Suprapubic skin (tissue), 3 donors: ENCODE results near the gene ZEB1.

Experiments used
- EP300 ChIP-seq: sonication (generic); formaldehyde crosslinking; IDR thresholded peaks from one replicate; pipeline ENCODE4 v1.6.1; 2017; ENCODE audit warnings: antibody characterized with exemption
- POLR2A ChIP-seq, 2 donors: fragments of 450-650 bp; IDR thresholded peaks; one replicate each; pipeline ENCODE4 v1.6.1; 2017; ENCODE audit warnings: antibody characterized with exemption in 2 of 2, mild to moderate bottlenecking in 2 of 2, moderate library complexity in 2 of 2
- TF ChIP-seq, protein P1 (sequence below), 2 donors: fragments of 200-600 bp in 1 of 2; fragments of 450-650 bp in 1 of 2; sonication (generic) in 1 of 2; IDR thresholded peaks; one replicate each; pipeline ENCODE4 v1.5.1; 2016 to 2019; ENCODE audit warnings: antibody characterized with exemption in 2 of 2, mild to moderate bottlenecking in 1 of 2, moderate library complexity in 1 of 2

DNA sequence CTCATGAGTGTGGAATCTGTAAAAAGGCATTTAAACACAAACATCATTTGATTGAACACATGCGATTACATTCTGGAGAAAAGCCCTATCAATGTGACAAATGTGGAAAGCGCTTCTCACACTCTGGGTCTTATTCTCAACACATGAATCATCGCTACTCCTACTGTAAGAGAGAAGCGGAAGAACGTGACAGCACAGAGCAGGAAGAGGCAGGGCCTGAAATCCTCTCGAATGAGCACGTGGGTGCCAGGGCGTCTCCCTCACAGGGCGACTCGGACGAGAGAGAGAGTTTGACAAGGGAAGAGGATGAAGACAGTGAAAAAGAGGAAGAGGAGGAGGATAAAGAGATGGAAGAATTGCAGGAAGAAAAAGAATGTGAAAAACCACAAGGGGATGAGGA is 207.7 kb downstream of the ZEB1 start:
- TF ChIP-seq, protein P1, sequence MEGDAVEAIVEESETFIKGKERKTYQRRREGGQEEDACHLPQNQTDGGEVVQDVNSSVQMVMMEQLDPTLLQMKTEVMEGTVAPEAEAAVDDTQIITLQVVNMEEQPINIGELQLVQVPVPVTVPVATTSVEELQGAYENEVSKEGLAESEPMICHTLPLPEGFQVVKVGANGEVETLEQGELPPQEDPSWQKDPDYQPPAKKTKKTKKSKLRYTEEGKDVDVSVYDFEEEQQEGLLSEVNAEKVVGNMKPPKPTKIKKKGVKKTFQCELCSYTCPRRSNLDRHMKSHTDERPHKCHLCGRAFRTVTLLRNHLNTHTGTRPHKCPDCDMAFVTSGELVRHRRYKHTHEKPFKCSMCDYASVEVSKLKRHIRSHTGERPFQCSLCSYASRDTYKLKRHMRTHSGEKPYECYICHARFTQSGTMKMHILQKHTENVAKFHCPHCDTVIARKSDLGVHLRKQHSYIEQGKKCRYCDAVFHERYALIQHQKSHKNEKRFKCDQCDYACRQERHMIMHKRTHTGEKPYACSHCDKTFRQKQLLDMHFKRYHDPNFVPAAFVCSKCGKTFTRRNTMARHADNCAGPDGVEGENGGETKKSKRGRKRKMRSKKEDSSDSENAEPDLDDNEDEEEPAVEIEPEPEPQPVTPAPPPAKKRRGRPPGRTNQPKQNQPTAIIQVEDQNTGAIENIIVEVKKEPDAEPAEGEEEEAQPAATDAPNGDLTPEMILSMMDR (IDR thresholded peaks at IDR 0.05): no peak
- no peak for TF ChIP-seq POLR2A (IDR thresholded peaks at IDR 0.05)
- TF ChIP-seq EP300: no peak
